Measurements from ENCODE around the gene GNPNAT1.

GNPNAT1 gene

GRCh38 chr14:52821805-52822250 is 30.4 kb upstream of the GNPNAT1 start:
- WGBS (ENCODE audit: extremely low coverage, insufficient coverage, low lambda C conversion rate): no CpG with 5 or more reads among the region's 7 CpGs
- Histone ChIP-seq H3K18ac (ENCODE audit: low read length) (no peak overlapping the region), H3K4ac (ENCODE audit: low read depth, low read length) (no peak overlapping the region), H3K79me2 (ENCODE audit: control insufficient read depth, insufficient read depth, low read length) (no peaks in the 10 kb centered on the region), H3K4me2 (ENCODE audit: low read length) (no peak overlapping the region), H3K4me1 (ENCODE audit: control insufficient read depth, low read depth, low read length) (no peaks in the 10 kb centered on the region), H3K23ac (ENCODE audit: low read length) (no peak overlapping the region), H3K27ac (ENCODE audit: low read depth, low read length) (no peak overlapping the region), H2BK120ac (ENCODE audit: low read depth, low read length) (no peak overlapping the region), H3K9ac (ENCODE audit: low read length) (no peak overlapping the region), H3K56ac (ENCODE audit: low read length) (no peak overlapping the region), H2BK5ac (ENCODE audit: low read length) (no peak overlapping the region), H3K4me3 (ENCODE audit: low read length) (no peak overlapping the region), H4K8ac (ENCODE audit: low read depth, low read length) (no peak overlapping the region), H2BK15ac (replicated peaks; ENCODE audit: low read depth) (no peak overlapping the region), H3K27me3 (ENCODE audit: insufficient read depth, low read length, poor library complexity) (no peaks in the 10 kb centered on the region), H3K36me3 (ENCODE audit: control insufficient read depth, insufficient read depth, low read length) (no peaks in the 10 kb centered on the region), H2AK5ac (ENCODE audit: low read length) (no peak overlapping the region), H3K79me1 (ENCODE audit: low read length) (no peaks in the 10 kb centered on the region), H4K5ac (ENCODE audit: low read length) (no peak overlapping the region)
- DNase-seq: no peak

DNA sequence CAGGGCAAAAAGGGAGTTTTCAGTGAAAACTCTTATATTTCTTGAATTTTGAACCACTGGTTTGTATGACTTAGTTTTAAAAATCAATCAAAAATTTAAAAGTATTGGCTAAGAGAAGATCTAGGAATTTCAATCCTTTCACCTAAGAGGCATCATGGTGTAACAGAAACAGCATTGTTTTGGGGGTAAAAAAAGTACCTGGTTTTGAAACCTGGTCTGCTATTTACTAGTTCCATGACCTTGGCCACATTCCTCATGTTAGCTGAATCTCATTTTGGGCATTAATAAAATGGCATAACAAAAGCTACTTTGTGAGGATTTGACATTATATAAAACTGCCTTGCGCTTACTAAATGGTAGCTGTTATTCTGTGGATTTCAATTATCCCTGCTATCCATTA is 16.7 kb upstream of the GNPNAT1 start:
- H3K4me2 ChIP-seq (ENCODE audit: low read length): no peak overlapping the region
- no peaks in the 10 kb centered on the region for H3K27me3 ChIP-seq (ENCODE audit: insufficient read depth, low read length, poor library complexity)
- H3K18ac ChIP-seq (ENCODE audit: low read length): no peak overlapping the region
- no peak overlapping the region for H3K4ac ChIP-seq (ENCODE audit: low read depth, low read length)
- H3K79me1 ChIP-seq (ENCODE audit: low read length): no peaks in the 10 kb centered on the region
- H3K23ac ChIP-seq (ENCODE audit: low read length): no peak overlapping the region
- H2AK5ac ChIP-seq (ENCODE audit: low read length): no peak overlapping the region
- no peak overlapping the region for H2BK15ac ChIP-seq (replicated peaks; ENCODE audit: low read depth)
- H3K9ac ChIP-seq (ENCODE audit: low read length): no peak overlapping the region
- H3K79me2 ChIP-seq (ENCODE audit: control insufficient read depth, insufficient read depth, low read length): no peaks in the 10 kb centered on the region
- H2BK5ac ChIP-seq (ENCODE audit: low read length): no peak overlapping the region
- H4K8ac ChIP-seq (ENCODE audit: low read depth, low read length): no peak overlapping the region
- H4K5ac ChIP-seq (ENCODE audit: low read length): no peak overlapping the region
- H3K4me3 ChIP-seq (ENCODE audit: low read length): no peak overlapping the region
- WGBS (ENCODE audit: extremely low coverage, insufficient coverage, low lambda C conversion rate): no CpG with 5 or more reads among the region's 1 CpG
- no peak overlapping the region for H3K27ac ChIP-seq (ENCODE audit: low read depth, low read length)
- H2BK120ac ChIP-seq (ENCODE audit: low read depth, low read length): no peak overlapping the region
- no peaks in the 10 kb centered on the region for H3K4me1 ChIP-seq (ENCODE audit: control insufficient read depth, low read depth, low read length)
- H3K36me3 ChIP-seq (ENCODE audit: control insufficient read depth, insufficient read depth, low read length): no peaks in the 10 kb centered on the region
- no peak overlapping the region for H3K56ac ChIP-seq (ENCODE audit: low read length)
- no peak for DNase-seq

DNA sequence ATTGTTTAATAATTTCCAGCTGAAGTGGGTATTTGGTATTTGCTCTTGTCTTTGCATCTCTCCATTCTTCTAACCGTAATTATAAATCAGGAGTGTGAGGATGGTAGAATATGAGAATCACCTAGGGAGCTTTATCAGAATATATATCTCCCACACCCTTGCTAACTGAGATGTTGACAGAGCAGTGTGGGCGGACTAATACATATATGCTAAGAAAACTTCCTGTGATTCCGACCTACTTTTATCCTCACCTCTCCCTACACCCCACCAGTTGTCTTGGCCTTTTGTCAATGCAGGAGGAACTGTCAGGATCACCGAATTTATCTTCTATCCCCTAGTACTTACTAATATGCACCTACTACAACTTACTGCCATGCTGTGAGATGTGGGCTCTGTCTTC is 14.7 kb upstream of the GNPNAT1 start:
- Histone ChIP-seq H3K23ac (ENCODE audit: low read length) (no peak overlapping the region), H3K4ac (ENCODE audit: low read depth, low read length) (no peak overlapping the region), H2BK15ac (replicated peaks; ENCODE audit: low read depth) (no peak overlapping the region), H3K79me1 (ENCODE audit: low read length) (no peaks in the 10 kb centered on the region), H3K36me3 (ENCODE audit: control insufficient read depth, insufficient read depth, low read length) (no peaks in the 10 kb centered on the region), H2BK120ac (ENCODE audit: low read depth, low read length) (no peak overlapping the region), H3K9ac (ENCODE audit: low read length) (no peak overlapping the region), H3K27ac (ENCODE audit: low read depth, low read length) (no peak overlapping the region), H2AK5ac (ENCODE audit: low read length) (no peak overlapping the region), H3K56ac (ENCODE audit: low read length) (no peak overlapping the region), H3K4me1 (ENCODE audit: control insufficient read depth, low read depth, low read length) (no peaks in the 10 kb centered on the region), H3K79me2 (ENCODE audit: control insufficient read depth, insufficient read depth, low read length) (no peaks in the 10 kb centered on the region), H4K5ac (ENCODE audit: low read length) (no peak overlapping the region), H4K8ac (ENCODE audit: low read depth, low read length) (no peak overlapping the region), H3K27me3 (ENCODE audit: insufficient read depth, low read length, poor library complexity) (no peaks in the 10 kb centered on the region), H3K4me2 (ENCODE audit: low read length) (no peak overlapping the region), H2BK5ac (ENCODE audit: low read length) (no peak overlapping the region), H3K18ac (ENCODE audit: low read length) (no peak overlapping the region), H3K4me3 (ENCODE audit: low read length) (no peak overlapping the region)
- WGBS (ENCODE audit: extremely low coverage, insufficient coverage, low lambda C conversion rate): no CpG with 5 or more reads among the region's 4 CpGs
- DNase-seq: no peak

GRCh38 chr14:52802597-52802996 is 11.2 kb upstream of the GNPNAT1 start:
- no CpG with 5 or more reads among the region's 3 CpGs for WGBS (ENCODE audit: extremely low coverage, insufficient coverage, low lambda C conversion rate)
- no peak overlapping the region for H3K4me2 ChIP-seq (ENCODE audit: low read length)
- no peak overlapping the region for H3K4me3 ChIP-seq (ENCODE audit: low read length)
- no peak overlapping the region for H4K5ac ChIP-seq (ENCODE audit: low read length)
- H3K9ac ChIP-seq (ENCODE audit: low read length): no peak overlapping the region
- H3K27me3 ChIP-seq (ENCODE audit: insufficient read depth, low read length, poor library complexity): no peaks in the 10 kb centered on the region
- no peak overlapping the region for H2AK5ac ChIP-seq (ENCODE audit: low read length)
- no peak overlapping the region for H3K4ac ChIP-seq (ENCODE audit: low read depth, low read length)
- no peak overlapping the region for H3K56ac ChIP-seq (ENCODE audit: low read length)
- no peaks in the 10 kb centered on the region for H3K79me2 ChIP-seq (ENCODE audit: control insufficient read depth, insufficient read depth, low read length)
- H3K4me1 ChIP-seq (ENCODE audit: control insufficient read depth, low read depth, low read length): no peaks in the 10 kb centered on the region
- DNase-seq: no peak
- H3K18ac ChIP-seq (ENCODE audit: low read length): no peak overlapping the region
- H3K27ac ChIP-seq (ENCODE audit: low read depth, low read length): no peak overlapping the region
- H3K23ac ChIP-seq (ENCODE audit: low read length): no peak overlapping the region
- H3K79me1 ChIP-seq (ENCODE audit: low read length): no peaks in the 10 kb centered on the region
- no peak overlapping the region for H2BK120ac ChIP-seq (ENCODE audit: low read depth, low read length)
- no peaks in the 10 kb centered on the region for H3K36me3 ChIP-seq (ENCODE audit: control insufficient read depth, insufficient read depth, low read length)
- H2BK15ac ChIP-seq (replicated peaks; ENCODE audit: low read depth): no peak overlapping the region
- H2BK5ac ChIP-seq (ENCODE audit: low read length): no peak overlapping the region
- H4K8ac ChIP-seq (ENCODE audit: low read depth, low read length): no peak overlapping the region

- Histone ChIP-seq H2BK120ac (ENCODE audit: low read depth, low read length) (no peak overlapping the region), H2AK5ac (ENCODE audit: low read length) (no peak overlapping the region), H3K27ac (ENCODE audit: low read depth, low read length) (no peak overlapping the region), H2BK15ac (replicated peaks; ENCODE audit: low read depth) (no peak overlapping the region), H3K4me1 (ENCODE audit: control insufficient read depth, low read depth, low read length) (no peaks in the 10 kb centered on the region), H2BK5ac (ENCODE audit: low read length) (no peak overlapping the region), H3K27me3 (ENCODE audit: insufficient read depth, low read length, poor library complexity) (no peaks in the 10 kb centered on the region), H4K5ac (ENCODE audit: low read length) (no peak overlapping the region), H3K23ac (ENCODE audit: low read length) (no peak overlapping the region), H3K9ac (ENCODE audit: low read length) (no peak overlapping the region), H3K56ac (ENCODE audit: low read length) (no peak overlapping the region), H3K79me1 (ENCODE audit: low read length) (no peaks in the 10 kb centered on the region), H3K4me3 (ENCODE audit: low read length) (no peak overlapping the region), H4K8ac (ENCODE audit: low read depth, low read length) (no peak overlapping the region), H3K18ac (ENCODE audit: low read length) (no peak overlapping the region), H3K79me2 (ENCODE audit: control insufficient read depth, insufficient read depth, low read length) (no peaks in the 10 kb centered on the region), H3K4me2 (ENCODE audit: low read length) (no peak overlapping the region), H3K4ac (ENCODE audit: low read depth, low read length) (no peak overlapping the region), H3K36me3 (ENCODE audit: control insufficient read depth, insufficient read depth, low read length) (no peaks in the 10 kb centered on the region)
- peak; percentile 40 for DNase-seq
- no CpG with 5 or more reads among the region's 5 CpGs for WGBS (ENCODE audit: extremely low coverage, insufficient coverage, low lambda C conversion rate)
These were observed 9.8 kb upstream of the GNPNAT1 start for GRCh38 chr14:52801014-52801712.

GRCh38 chr14:52798826-52799225 is 7.4 kb upstream of the GNPNAT1 start:
- no peak overlapping the region for H3K18ac ChIP-seq (ENCODE audit: low read length)
- no peak overlapping the region for H3K4me3 ChIP-seq (ENCODE audit: low read length)
- no peak overlapping the region for H3K4me2 ChIP-seq (ENCODE audit: low read length)
- no peak overlapping the region for H4K5ac ChIP-seq (ENCODE audit: low read length)
- no peaks in the 10 kb centered on the region for H3K79me1 ChIP-seq (ENCODE audit: low read length)
- no peaks in the 10 kb centered on the region for H3K4me1 ChIP-seq (ENCODE audit: control insufficient read depth, low read depth, low read length)
- H3K4ac ChIP-seq (ENCODE audit: low read depth, low read length): no peak overlapping the region
- H3K23ac ChIP-seq (ENCODE audit: low read length): no peak overlapping the region
- no peaks in the 10 kb centered on the region for H3K36me3 ChIP-seq (ENCODE audit: control insufficient read depth, insufficient read depth, low read length)
- no peaks in the 10 kb centered on the region for H3K79me2 ChIP-seq (ENCODE audit: control insufficient read depth, insufficient read depth, low read length)
- no peaks in the 10 kb centered on the region for H3K27me3 ChIP-seq (ENCODE audit: insufficient read depth, low read length, poor library complexity)
- H4K8ac ChIP-seq (ENCODE audit: low read depth, low read length): no peak overlapping the region
- no peak overlapping the region for H3K9ac ChIP-seq (ENCODE audit: low read length)
- no peak overlapping the region for H2BK5ac ChIP-seq (ENCODE audit: low read length)
- H2BK15ac ChIP-seq (replicated peaks; ENCODE audit: low read depth): no peak overlapping the region
- no peak overlapping the region for H2BK120ac ChIP-seq (ENCODE audit: low read depth, low read length)
- no peak overlapping the region for H3K56ac ChIP-seq (ENCODE audit: low read length)
- no peak overlapping the region for H3K27ac ChIP-seq (ENCODE audit: low read depth, low read length)
- no CpG with 5 or more reads among the region's 15 CpGs for WGBS (ENCODE audit: extremely low coverage, insufficient coverage, low lambda C conversion rate)
- no peak overlapping the region for H2AK5ac ChIP-seq (ENCODE audit: low read length)
- DNase-seq: no peak

All from mesendoderm (in vitro differentiated cells).